Measurements from ENCODE around the gene PNPLA6. TPM values are rescaled to one million over a fixed set of nuclear protein-coding genes. Genes with fewer than 3 reads are reported as not detected.

The PNPLA6 gene
- total RNA-seq, 1 donor from 2014 or later: 116 TPM

GRCh38 chr19:7545904-7546303 is 10.4 kb downstream of the PNPLA6 start:
- no peak for DNase-seq
- H3K9me3 Mint-ChIP-seq: no peaks in the 10 kb centered on the region
- peaks cover 44% of the 10 kb centered on the region for H3K36me3 Mint-ChIP-seq (ENCODE audit: low read depth)

DNA sequence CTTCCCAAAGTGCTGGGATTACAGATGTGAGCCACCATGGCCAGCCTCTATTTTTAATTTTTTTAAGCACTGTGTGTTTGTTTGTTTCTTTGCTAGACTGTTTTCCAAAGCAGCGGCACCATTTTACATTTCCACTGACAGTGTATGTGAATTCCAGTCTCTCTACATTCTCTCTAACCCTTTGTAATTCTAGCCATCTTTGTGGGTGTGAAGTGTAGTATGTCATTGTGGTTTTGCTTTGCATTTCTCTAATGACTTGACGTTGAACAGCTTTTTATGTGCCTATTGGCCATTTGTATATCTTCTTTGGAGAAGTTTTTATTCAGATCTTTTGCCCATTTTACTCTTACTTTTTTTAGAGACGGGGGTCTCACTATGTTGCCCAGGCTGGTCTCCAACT is 11.6 kb downstream of the PNPLA6 start:
- ChIA-PET POLR2A (no interaction called here), CTCF (no interaction called here)
- TF ChIP-seq, protein P1, sequence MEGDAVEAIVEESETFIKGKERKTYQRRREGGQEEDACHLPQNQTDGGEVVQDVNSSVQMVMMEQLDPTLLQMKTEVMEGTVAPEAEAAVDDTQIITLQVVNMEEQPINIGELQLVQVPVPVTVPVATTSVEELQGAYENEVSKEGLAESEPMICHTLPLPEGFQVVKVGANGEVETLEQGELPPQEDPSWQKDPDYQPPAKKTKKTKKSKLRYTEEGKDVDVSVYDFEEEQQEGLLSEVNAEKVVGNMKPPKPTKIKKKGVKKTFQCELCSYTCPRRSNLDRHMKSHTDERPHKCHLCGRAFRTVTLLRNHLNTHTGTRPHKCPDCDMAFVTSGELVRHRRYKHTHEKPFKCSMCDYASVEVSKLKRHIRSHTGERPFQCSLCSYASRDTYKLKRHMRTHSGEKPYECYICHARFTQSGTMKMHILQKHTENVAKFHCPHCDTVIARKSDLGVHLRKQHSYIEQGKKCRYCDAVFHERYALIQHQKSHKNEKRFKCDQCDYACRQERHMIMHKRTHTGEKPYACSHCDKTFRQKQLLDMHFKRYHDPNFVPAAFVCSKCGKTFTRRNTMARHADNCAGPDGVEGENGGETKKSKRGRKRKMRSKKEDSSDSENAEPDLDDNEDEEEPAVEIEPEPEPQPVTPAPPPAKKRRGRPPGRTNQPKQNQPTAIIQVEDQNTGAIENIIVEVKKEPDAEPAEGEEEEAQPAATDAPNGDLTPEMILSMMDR (IDR thresholded peaks at IDR 0.05): no peak
- H3K27me3 Mint-ChIP-seq: no peaks in the 10 kb centered on the region
- peaks cover 42% of the 10 kb centered on the region for H3K36me3 Mint-ChIP-seq (ENCODE audit: low read depth)
- H3K9me3 Mint-ChIP-seq: no peaks in the 10 kb centered on the region
- no peak overlapping the region for H3K4me3 Mint-ChIP-seq
- intact Hi-C loops (cut with micrococcal nuclease): no loop called here
- H3K4me1 Mint-ChIP-seq: peaks cover 25% of the 10 kb centered on the region
- ATAC-seq (ENCODE audit: low read depth) (no peak), DNase-seq (no peak)
- no peak overlapping the region for H3K27ac Mint-ChIP-seq

More at GRCh38 chr19:7545904-7546303, 10.4 kb downstream of the PNPLA6 start:
- H3K4me1 Mint-ChIP-seq: peaks cover 22% of the 10 kb centered on the region
- H3K27me3 Mint-ChIP-seq: no peaks in the 10 kb centered on the region
- no peak for ATAC-seq (ENCODE audit: low read depth)
- POLR2A ChIA-PET: interaction anchor here (0.6 kb wide), 1 partner anchor 1219 kb away, joined by 3 read pairs; no protein-coding TSS in a partner anchor
- TF ChIP-seq, protein P1 (IDR thresholded peaks at IDR 0.05): no peak
- CTCF ChIA-PET: no interaction called here
- H3K4me3 Mint-ChIP-seq: no peak overlapping the region
- no peak overlapping the region for H3K27ac Mint-ChIP-seq
- intact Hi-C loops (cut with micrococcal nuclease): no loop called here

GRCh38 chr19:7549429-7550148 is 14.1 kb downstream of the PNPLA6 start:
- TF ChIP-seq, protein P1 (IDR thresholded peaks at IDR 0.05): no peak
- intact Hi-C loops (cut with micrococcal nuclease): no loop called here
- H3K4me1 Mint-ChIP-seq: peaks cover 17% of the 10 kb centered on the region
- DNase-seq (no peak), ATAC-seq (ENCODE audit: low read depth) (no peak)
- H3K4me3 Mint-ChIP-seq: no peak overlapping the region
- H3K27ac Mint-ChIP-seq: no peak overlapping the region
- ChIA-PET POLR2A (no interaction called here), CTCF (no interaction called here)
- H3K27me3 Mint-ChIP-seq: no peaks in the 10 kb centered on the region
- no peaks in the 10 kb centered on the region for H3K9me3 Mint-ChIP-seq
- H3K36me3 Mint-ChIP-seq (ENCODE audit: low read depth): peaks cover 41% of the 10 kb centered on the region

- H3K4me3 Mint-ChIP-seq: no peak overlapping the region
- intact Hi-C loops (cut with micrococcal nuclease): no loop called here
Measured at GRCh38 chr19:7550169-7550770, 14.8 kb downstream of the PNPLA6 start.

More at GRCh38 chr19:7550169-7550770, 14.8 kb downstream of the PNPLA6 start:
- ChIA-PET POLR2A (no interaction called here), CTCF (no interaction called here)
- Mint-ChIP-seq H3K36me3 (ENCODE audit: low read depth) (peaks cover 42% of the 10 kb centered on the region), H3K27me3 (no peaks in the 10 kb centered on the region), H3K4me1 (peaks cover 10% of the 10 kb centered on the region), H3K27ac (no peak overlapping the region), H3K9me3 (no peaks in the 10 kb centered on the region)
- ATAC-seq (ENCODE audit: low read depth) (no peak), DNase-seq (no peak)
- TF ChIP-seq, protein P1 (IDR thresholded peaks at IDR 0.05): no peak
